GM19455 (cell line): ENCODE measurements around the gene SAMD1.

Experiments
- ATAC-seq: cut with Tn5 transposase; IDR thresholded peaks from one replicate; pipeline ENCODE4 v1.9.1; 2021; ENCODE audit not compliant: unreplicated experiment

SAMD1 gene

GRCh38 chr19:14090509-14091080, at the start of gene SAMD1:
SAMD1 (minus strand) TSS chr19:14090751.
- peak; percentile 23 for ATAC-seq

DNA sequence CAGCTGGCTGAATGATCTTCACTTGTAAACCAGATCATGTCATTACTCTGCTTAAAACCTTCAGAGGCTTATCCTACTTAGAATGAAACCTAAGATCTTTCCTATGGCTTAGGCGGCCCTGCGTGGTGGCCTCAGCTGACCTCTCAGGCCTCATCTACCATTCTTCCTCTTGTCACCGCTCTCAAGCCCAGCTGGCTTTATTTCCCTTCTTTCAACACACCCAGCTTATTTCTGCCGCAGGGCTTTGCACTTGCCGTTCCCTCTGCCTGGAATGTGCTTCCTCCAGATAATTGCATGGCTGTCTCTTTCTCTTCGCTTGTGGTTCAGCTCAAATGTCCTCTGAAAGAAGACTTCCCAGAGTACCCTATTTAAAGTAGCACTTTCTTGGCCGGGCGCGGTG, 49.4 kb upstream of the SAMD1 start:
- no peak for ATAC-seq

- no peak for ATAC-seq
These were observed 48.2 kb upstream of the SAMD1 start for GRCh38 chr19:14138576-14139265.

DNA sequence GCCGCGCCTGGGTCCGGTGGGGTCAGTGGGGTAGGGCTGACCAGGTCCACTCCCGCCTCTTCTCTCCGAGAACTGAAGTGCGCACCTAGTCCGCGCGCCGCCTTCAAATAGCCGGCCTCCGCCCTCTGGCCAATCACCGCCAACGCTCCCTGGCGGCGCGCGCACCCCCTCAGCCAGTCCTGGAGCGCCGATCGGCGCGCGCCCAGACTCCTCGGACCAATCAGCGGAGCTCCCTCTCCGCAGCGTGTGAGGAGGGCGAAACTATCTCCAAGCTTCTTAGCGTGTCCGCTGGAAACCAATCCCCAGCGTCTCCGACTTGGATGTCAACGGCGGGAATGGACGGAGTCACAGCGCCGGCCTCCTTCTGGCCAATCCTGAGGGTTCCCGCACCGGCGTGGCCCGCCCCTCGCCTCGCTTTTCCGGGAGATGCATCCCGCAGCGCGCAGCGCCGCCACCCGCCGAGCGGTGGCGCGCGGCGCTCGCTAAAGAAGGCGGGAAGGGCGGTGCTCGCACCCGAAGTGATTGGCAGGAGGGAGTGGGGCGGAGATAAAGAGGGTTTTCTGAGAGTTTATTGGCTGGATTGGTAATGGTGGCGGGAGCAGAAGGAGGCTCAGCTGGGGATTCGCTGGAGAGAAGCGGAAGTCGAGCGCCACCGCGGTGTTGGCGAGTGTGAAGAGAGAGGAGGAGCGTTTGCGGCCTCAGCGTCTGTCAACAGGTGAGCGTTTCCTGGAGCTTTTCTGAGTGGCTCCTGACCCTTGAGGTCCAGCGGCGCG, 46.1 kb upstream of the SAMD1 start, which contains the start of gene ASF1B:
Gene ASF1B, minus strand, starts transcription at position 81 of the 773 bp plus-strand sequence. CDS start 133 bp downstream, outside the sequence.
- ATAC-seq, result peak; percentile 80

DNA sequence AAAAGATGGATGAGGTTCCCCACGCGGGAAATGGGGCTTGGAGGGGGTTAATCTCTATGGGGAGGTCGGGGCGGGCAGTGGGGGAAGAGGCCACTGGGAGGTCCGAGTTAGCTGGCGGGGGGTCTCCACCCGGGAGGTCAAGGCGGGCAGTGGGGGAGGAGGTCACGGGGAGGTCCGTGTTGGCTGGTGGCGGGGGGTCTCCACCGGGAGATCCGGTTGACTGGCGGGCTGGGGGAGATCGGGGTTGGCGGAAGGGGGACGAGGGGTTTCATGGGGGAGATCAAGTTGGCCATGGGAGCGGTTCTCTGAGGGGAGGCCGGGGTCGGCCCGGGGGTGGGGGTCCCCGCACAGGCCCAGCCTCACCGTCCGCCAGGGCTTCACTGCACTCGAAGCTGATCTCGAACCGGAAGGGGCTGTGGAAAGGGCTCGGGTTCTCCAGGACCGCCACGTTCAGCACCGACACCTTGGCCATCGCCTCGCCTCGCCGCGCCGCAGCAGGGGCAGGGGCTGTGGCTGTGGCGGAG, 45.5 kb upstream of the SAMD1 start:
- ATAC-seq, result no peak

DNA sequence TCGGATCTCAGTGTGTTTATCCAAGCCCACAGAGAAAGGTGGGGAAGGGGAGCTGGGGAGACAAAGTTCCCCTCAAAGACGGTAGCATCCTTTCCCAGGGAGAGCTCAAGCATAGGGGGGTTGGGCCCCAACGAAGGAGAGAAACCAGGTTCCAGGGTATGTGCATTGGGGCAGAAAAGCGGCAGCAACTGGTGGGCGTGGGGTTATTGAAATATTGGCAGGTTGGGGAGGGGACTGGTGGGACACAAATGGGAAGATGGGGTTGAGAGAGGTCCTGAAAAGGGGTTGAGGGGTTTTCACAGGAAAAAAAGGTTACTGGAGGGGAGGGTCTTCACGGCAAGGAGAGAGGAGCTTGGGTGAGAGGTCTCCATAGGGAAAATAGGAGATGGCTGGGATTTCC, 44.8 kb upstream of the SAMD1 start:
- no peak for ATAC-seq

- no peak for ATAC-seq
These were observed 37.5 kb upstream of the SAMD1 start for GRCh38 chr19:14127929-14128509.

- no peak for ATAC-seq
These were observed 36.6 kb upstream of the SAMD1 start for GRCh38 chr19:14127176-14127575.

- ATAC-seq, result no peak
These were observed 32.4 kb upstream of the SAMD1 start for GRCh38 chr19:14122924-14123323.

DNA sequence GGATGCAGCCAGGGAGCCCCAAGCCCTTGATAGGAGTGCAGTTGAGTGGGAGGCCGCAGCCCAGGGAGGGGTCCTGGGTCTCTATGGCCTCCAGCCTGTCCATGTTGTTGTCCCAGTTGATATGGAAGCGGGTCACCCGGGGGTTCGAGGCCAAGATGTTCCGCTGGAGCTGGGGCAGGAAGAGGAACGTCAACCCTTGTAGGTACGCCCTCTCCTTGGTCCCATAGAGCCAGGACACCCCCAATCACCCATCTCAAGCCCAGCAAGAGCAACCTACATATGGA, 29.9 kb upstream of the SAMD1 start:
- ATAC-seq, result no peak

DNA sequence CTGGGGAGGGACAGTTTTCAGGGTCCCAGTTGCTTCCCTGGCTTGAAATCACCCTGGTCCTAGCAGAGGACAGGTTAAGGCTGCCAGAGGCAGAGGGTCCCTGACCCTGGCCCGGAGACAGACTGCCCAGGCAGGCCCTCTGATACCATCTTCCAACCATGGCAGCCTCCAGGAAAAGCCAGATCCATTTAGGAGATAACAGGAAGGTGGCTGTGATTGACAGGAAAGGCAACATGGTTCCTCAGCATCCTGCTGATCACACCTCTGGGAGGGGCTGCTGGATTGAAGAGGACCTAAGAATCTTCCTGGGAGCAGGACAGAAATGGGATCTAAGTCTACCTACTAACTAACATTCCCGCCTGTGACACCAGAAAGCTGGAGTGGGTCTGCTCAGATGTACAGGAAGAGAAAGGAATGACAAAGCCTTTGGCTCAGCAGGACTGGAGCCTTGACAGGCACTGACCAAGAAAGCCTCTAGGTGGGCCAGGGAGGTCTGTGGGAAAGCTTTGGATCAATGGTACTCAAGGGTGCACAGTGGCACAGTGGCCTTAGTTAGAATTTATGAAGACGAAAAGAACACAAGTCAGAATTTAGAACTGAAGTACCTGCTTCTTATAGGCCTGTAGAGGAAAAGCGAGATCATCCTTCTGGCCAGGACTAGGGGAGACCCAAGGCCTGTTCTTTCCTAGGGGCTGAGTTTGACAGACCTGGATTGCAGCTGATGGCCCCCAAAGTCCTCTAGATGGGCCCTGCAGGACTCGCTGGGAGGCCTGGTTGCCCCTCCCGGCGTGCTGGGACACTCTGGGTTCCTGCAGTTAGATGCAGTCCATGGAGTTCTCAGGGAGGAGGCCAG, 29.3 kb upstream of the SAMD1 start:
- ATAC-seq, result no peak

DNA sequence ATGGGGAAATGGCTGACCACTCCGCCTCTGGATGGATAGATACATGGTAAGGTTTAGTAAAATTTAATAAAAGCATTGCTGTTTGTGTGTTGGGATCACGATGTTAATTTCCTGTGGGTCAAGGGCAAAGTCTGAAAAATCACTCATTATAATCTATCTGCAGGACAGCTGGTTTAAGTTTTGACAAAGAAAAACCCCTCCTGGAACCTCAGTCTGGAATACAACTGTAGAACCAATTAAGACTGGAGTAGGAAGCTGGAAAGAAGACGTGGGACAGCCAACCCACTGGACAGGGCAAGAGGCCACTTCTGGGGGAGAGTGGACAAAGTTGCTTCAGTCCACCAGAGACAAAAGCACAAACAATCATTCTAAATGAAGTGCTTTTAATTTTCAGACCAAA, 28.6 kb upstream of the SAMD1 start:
- ATAC-seq, result no peak

DNA sequence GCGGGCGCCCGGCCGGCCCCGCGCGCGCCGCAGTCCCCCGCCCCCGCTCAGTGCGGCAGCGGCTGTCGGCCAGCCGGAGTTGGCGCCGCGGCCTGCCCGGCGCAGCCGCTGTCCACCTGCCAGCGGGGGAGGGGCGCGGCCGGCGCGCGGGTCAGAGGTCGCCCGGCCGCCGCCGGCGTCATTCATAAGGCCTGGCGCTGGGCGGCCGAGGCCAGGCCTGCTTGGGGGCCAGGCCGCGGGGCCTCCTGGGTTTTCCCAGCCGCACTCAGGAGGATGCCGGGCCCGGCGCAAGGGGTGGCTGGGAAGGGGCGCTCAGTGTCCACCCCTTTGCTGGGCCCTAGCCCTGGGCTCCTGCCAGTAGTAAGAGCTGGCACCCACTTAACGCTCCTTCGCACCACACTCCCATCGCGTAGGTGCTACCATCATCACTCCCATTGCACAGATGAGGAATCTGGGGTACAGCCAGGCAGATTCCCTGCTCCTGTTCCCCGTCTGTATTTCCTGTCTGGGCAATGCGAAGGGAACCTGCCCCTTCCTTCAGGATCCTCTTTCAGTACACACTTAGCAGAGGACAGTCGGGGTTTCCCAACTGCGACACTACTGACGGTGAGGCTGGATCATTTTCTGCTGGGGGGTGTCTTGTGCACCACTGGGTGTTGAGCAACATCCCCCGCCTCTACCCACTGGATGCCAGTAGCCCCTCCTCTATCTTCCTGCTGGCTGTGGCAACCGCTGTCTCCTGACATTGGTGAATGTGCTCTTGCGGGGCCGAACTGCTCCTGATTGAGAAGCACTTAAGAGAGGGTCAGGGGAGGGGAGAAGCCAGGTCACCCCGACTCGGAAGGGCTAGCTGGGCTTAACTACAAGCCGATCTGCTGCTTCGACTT, 27.9 kb upstream of the SAMD1 start:
- ATAC-seq, result no peak

GRCh38 chr19:14117668-14118164, 27.2 kb upstream of the SAMD1 start, which contains the start of gene PRKACA:
PRKACA (minus strand) TSS chr19:14117762; CDS start chr19:14117547, 215 bp downstream.
- ATAC-seq, result peak; percentile 84

- ATAC-seq, result peak; percentile 9
These were observed 26.5 kb upstream of the SAMD1 start for GRCh38 chr19:14116918-14117578.

- no peak for ATAC-seq
These were observed 26.0 kb upstream of the SAMD1 start for GRCh38 chr19:14116525-14116917.

DNA sequence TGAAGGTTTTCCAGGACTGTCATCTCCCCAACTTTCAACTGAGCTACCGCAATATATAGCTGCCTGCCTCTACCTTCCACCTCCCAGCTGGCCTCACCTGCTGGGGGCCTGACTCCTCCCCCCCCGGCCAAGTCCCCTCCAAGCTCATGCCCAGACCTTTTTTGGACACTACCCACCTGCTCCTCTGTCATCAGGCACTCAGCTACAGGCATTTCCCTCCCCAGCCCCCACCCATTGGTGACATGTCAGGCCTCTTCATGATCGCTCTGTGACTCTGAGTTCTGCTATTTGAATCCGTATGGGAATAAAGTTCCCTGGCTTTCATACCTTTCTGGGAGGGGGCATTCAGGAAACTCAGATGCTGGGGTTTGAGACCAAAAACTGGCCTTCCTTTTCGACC, 25.2 kb upstream of the SAMD1 start:
- ATAC-seq, result no peak

- ATAC-seq, result no peak
These were observed 24.3 kb upstream of the SAMD1 start for GRCh38 chr19:14114854-14115253.

- ATAC-seq, result no peak
These were observed 23.9 kb upstream of the SAMD1 start for GRCh38 chr19:14114439-14114838.
